SH-SY5Y (cell line): ENCODE measurements around the gene TEAD1.

Experiments used
- GATA2 ChIP-seq: IDR thresholded peaks from 2 replicates; pipeline ENCODE4 v1.6.1; 2011; ENCODE audit warnings: mild to moderate bottlenecking, low read depth, low read length
- GATA3 ChIP-seq: IDR thresholded peaks from 2 replicates; pipeline ENCODE4 v1.6.1; 2011; ENCODE audit warnings: low read depth, mild to moderate bottlenecking, low read length, moderate library complexity

The TEAD1 gene

GRCh38 chr11:12674936-12675696 is 895 bp downstream of the TEAD1 start:
- TF ChIP-seq GATA2 (no peak), GATA3 (no peak)

DNA sequence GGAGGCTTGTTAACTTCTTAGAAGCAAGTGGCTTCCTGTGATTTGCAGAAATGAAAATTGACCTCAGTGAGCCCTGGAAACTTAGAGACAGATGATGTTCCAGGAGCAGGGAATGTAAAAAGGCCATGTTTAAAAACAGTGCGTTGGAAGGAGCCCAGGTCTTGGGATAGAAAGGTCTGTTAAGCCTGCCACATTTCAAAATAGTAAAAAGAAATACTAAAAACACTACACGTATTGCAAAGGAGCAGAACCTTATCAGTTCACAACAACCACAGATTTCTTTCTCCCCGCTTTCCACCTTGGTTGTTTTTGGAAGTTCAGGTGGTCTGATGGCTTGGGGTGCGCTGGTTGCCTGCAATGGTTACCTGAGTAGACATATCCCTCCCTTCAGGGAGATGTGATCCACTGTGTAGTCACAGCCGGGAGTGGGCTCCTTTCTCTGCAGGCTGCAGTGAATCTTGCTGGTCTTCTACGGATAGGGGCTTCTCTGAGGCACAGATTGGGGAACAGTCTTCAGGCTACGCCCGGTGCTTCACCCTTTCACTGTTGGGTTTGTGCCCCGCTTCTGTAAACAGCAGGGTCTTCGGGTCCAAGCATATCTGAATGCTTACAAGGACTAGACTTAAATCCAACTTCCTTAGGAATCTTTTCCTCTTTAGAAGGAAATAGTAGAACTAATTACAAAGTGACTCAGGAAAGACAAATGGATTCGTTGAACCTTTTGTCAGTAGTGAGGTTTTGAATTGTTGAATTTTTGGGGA is 1.9 kb downstream of the TEAD1 start:
- TF ChIP-seq GATA3 (no peak), GATA2 (no peak)

GRCh38 chr11:12677131-12677530 is 2.9 kb downstream of the TEAD1 start:
- TF ChIP-seq GATA3 (no peak), GATA2 (no peak)

DNA sequence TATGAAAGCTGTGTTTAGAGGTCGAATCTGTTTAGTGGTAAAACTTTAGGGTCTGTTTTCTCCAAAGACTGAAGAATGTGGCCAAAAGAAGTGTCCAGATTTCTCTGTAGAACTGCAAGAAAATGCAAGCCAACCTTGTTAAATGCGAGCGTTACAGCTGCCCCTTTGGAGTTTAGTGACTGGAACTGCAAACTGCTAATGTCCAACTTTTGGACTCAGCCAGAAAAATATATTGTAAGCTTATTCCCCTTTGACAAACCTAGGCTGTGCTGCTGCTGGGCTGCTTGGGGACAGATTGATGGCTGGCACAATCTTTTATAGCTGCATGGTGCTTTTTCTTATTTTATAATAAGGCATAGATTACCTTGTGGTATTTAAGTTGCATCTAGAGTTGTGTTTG is 3.9 kb downstream of the TEAD1 start:
- no peak for TF ChIP-seq GATA2
- no peak for TF ChIP-seq GATA3

DNA sequence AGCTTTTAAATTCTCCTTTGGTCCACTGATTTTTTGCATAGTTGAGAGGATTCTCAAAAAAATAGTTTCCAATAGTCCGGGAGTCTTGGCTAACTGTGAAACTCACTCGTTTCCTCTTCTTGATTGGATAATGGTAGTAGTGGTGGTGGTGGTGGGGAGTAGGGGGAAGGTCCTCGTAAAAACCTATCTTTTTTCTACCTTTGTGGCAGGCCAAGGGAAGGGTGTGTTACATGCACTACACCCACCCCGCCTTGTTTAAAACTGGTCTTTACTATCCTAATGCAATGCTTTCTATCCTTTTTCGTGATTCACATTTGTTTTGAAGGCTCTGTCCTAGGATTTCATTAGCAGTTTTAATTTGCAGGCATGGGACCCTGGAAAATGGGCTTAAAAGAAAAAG is 4.8 kb downstream of the TEAD1 start:
- TF ChIP-seq GATA2, result no peak

DNA sequence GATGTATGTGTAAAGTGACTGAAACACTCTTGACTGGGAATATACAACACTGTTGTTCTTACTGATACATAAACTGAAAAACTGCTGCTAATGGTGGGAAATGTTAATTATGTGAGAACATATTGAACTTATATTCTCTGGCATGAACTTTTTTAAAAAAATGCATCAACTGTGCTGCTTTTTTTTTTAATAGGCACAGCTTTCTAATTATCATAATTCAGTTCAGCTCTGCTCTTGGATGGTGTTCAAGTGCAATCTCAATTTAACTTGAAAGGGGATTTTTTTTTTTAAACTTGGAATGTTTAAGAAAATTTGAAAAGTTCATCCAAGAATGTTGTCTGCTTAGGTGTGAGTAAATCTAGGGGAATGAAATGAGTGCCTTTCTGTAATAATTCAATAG is 5.2 kb downstream of the TEAD1 start:
- TF ChIP-seq GATA2, result no peak
- TF ChIP-seq GATA3, result no peak

- TF ChIP-seq GATA2, result peak; percentile 92
- TF ChIP-seq GATA3, result peak; percentile 62; the same call in 1 of the 2 replicates
Measured at GRCh38 chr11:12680246-12680939, 6.2 kb downstream of the TEAD1 start.

DNA sequence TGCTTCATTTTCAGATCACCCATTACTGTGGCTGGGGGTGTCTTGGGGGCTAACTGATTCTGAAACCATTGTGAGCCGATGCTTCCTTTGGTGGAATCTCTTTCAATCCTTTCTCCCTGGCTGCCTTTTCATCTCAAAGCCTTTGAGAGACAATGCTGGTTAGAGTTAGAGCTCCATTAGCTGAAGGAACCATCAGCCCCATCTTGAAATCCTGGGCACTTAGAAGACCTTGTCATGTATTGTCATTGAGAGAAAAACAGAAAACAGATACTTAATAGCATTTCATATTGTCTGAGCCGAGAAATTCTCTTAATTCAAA is 6.7 kb downstream of the TEAD1 start:
- TF ChIP-seq GATA2 (no peak), GATA3 (no peak; the same call in 1 of the 2 replicates)

DNA sequence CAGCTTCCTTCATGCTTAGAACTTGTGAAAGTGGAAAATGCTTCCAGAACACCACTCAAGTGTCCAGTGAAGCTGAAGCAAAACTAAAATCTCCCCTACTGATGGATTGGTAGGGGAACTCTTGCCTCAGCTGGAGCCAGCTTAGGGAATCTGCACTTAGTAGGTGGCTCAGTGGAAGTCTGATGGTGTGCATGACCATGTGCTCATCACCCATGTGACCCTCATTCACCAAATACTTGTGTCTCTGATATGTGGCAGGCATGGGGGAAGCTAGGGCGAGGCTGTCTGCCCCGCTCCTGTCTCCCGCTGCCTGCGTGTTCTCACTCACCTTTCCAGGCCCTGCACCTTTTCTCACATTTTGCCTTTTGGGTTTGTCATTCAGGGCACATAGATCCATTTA is 7.2 kb downstream of the TEAD1 start:
- no peak for TF ChIP-seq GATA2
- no peak for TF ChIP-seq GATA3

- TF ChIP-seq GATA2 (no peak), GATA3 (no peak)
Measured at GRCh38 chr11:12682288-12682687, 8.1 kb downstream of the TEAD1 start.

DNA sequence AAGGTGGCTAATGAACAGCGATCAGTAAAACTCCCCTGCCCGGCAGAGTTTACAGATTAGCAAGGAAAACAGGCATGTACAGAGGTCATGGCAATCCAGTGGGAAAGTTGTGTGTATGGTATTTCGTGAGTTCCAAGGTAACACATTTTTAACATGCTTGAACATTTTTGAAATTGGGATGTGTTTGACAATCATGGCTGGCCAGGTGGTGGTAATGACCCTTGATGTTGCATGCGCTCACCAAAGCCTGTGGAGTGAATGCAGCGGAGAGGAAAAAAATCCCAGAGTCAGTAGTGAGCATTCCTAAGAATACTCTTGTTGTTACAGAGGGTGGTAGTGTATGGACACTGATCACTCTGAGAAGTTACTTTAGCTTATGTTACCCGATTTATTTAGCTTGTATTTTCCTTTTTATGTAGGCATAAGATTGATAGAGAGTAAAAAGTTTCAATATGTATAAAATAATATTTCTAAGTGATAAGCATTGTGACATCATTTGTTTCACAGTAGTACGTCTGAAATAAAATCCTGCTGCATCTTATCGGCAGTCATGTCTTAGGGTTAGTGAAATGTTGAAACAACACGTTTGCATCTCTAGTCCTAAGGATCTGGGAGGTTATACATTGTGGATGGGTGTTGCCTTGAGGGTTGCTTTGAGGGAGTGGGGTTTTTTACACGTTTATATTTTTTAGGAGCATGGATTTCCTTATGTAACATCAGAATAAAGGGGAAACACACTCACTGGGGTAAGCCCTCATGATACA is 8.7 kb downstream of the TEAD1 start:
- TF ChIP-seq GATA2 (no peak), GATA3 (no peak)

GRCh38 chr11:12683874-12684273 is 9.7 kb downstream of the TEAD1 start:
- TF ChIP-seq GATA3 (no peak), GATA2 (no peak)

DNA sequence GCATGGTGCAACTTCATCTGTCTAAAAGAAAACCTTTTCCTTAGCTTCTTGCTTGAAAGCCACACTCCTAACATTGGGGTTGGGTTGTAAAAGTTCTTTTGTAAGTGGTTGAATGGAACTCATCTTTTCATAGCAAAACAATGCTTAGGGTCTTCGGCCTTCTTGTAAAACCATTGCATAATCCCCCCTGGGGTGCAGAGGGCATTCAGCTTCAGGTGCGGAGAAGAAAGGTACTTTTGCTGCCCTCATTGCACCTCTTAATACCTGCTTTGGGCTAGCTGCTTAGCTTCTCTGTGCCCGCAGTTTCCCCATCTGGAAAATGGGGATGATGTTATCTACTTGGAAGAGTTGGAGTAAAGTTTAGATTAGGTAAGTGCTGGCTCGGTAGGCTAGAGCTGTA is 10.1 kb downstream of the TEAD1 start:
- TF ChIP-seq GATA2 (no peak), GATA3 (no peak)

DNA sequence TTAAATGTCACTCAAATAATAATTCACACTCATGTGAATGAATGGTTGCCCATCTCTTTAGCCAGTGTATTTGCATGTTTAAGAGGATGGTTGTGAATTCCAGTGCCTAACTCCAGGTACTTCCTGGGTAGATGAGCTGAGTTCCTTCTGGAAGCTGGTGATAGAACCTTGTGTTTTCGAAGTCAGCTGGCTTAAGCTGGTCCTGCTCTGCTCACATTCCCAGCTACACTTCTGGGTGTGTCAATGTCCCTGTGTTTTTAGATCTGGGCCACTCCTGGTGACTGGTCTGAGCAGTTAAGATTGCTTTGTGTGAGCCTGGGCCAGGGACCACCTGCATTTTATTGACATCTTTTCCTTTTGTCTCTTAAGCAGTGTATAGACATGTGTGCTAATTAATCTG is 10.6 kb downstream of the TEAD1 start:
- TF ChIP-seq GATA3, result no peak
- no peak for TF ChIP-seq GATA2

GRCh38 chr11:12685229-12685628 is 11.0 kb downstream of the TEAD1 start:
- TF ChIP-seq GATA2 (no peak), GATA3 (no peak)
